GM12874 (cell line): Measurements from ENCODE around the gene VAMP1.

Experiments
- CTCF ChIP-seq: IDR thresholded peaks from 2 replicates; pipeline ENCODE4 v1.5.1; 2011; ENCODE audit warnings: low read depth, mild to moderate bottlenecking, control low read depth, low read length, moderate library complexity; ENCODE audit not compliant: insufficient read depth

VAMP1 gene

GRCh38 chr12:6463858-6464257 is 6.6 kb downstream of the VAMP1 start:
- TF ChIP-seq CTCF, result no peak

- no peak for TF ChIP-seq CTCF
Observed at GRCh38 chr12:6463216-6463615, 7.3 kb downstream of the VAMP1 start.

GRCh38 chr12:6462234-6462995 is 8.1 kb downstream of the VAMP1 start:
- no peak for TF ChIP-seq CTCF

- no peak for TF ChIP-seq CTCF
Observed at GRCh38 chr12:6461401-6462233, 8.9 kb downstream of the VAMP1 start.

GRCh38 chr12:6460751-6461371 is 9.6 kb downstream of the VAMP1 start:
- no peak for TF ChIP-seq CTCF

GRCh38 chr12:6459004-6459337 is 11.5 kb downstream of the VAMP1 start:
- TF ChIP-seq CTCF, result no peak

- TF ChIP-seq CTCF, result no peak
Observed at GRCh38 chr12:6458281-6459003, 12.0 kb downstream of the VAMP1 start.
